Adrenal gland (tissue), 12 donors: ENCODE results near the gene IKZF5. TPM values are rescaled to one million over a fixed set of nuclear protein-coding genes. Genes with fewer than 3 reads are reported as not detected.

Source experiments
- DNase-seq, 7 donors: peaks; one replicate each; pipeline ENCODE4 v3.0.0-alpha.2; 2019 to 2020
- H3K27ac ChIP-seq, 5 donors: fragments of 200-600 bp; sonication (generic) in 4 of 5; 1 replicate in 3 of 5; 2 replicates in 2 of 5; pipeline versions ENCODE4 v1.5.1 to v1.8.0; 2016 to 2020; ENCODE audit warnings: mild to moderate bottlenecking in 1 of 5
- H3K27me3 ChIP-seq: fragments of 200-600 bp; 2 replicates; pipeline ENCODE4 v1.8.0; 2021
- H3K36me3 ChIP-seq, 2 donors: fragments of 200-600 bp; replicated peaks in 1 of 2; 1 replicate in 1 of 2; 2 replicates in 1 of 2; pipeline versions ENCODE4 v1.5.1 to v1.8.0; 2018 to 2022
- H3K4me1 ChIP-seq, 2 donors: fragments of 200-600 bp; replicated peaks in 1 of 2; 1 replicate in 1 of 2; 2 replicates in 1 of 2; pipeline versions ENCODE4 v1.5.1 to v1.8.0; 2018 to 2021
- H3K4me3 ChIP-seq, 4 donors: fragments of 200-600 bp; sonication (generic) in 3 of 4; one replicate each; pipeline ENCODE4 v1.5.1; 2016 to 2018
- H3K9me3 ChIP-seq, 3 donors: fragments of 200-600 bp; sonication (generic) in 1 of 3; replicated peaks in 1 of 3; 1 replicate in 2 of 3; 2 replicates in 1 of 3; pipeline versions ENCODE4 v1.5.1 to v1.8.0; 2016 to 2021
- POLR2A ChIP-seq, 2 donors: fragments of 450-650 bp; IDR thresholded peaks; one replicate each; pipeline ENCODE4 v1.6.1; 2017; ENCODE audit warnings: antibody characterized with exemption in 2 of 2, mild to moderate bottlenecking in 2 of 2, moderate library complexity in 1 of 2
- WGBS, 4 donors: extraction: QIAGEN DNeasy Blood & Tissue Kit in 2 of 4; methylation state at CpG; one replicate each; pipeline versions ENCODE4 v1.1.5 to v1.1.7; 2013 to 2017; 5-methylcytosine and 5-hydroxymethylcytosine counted together
- intact Hi-C, 2 donors: fragments of 100-400 bp; cut with DNase I; formaldehyde crosslinking; loops; one replicate each; pipeline versions ENCODE4 v1.14.1 to v1.15.0; 2022 to 2023
- polyA plus RNA-seq, 3 donors: library from polyadenylated mRNA; stranded (reverse); fragments of 200-250 nt in 2 of 3; fragments of 350-450 nt in 1 of 3; fragmentation: Illumina TruSeq in 1 of 3; extraction: RNeasy Lipid Tissue Mini Kit (QIAGEN cat#74804) in 1 of 3; gene quantifications; one replicate each; pipeline ENCODE4 v1.2.3, GENCODE V29; 2013 to 2014
- total RNA-seq, 9 donors: library from RNA; depleted of rRNA in 4 of 9; stranded (reverse); fragments of >200 nt in 4 of 9; fragments of 120-200 nt in 1 of 9; fragmentation: NEBNext Ultra II Directional in 1 of 9; extraction: Animal tissue kit (Norgen Biotek cat#: 25700) in 1 of 9; gene quantifications; one replicate each; pipeline versions ENCODE4 v1.1.0 to v1.2.4, GENCODE V29; 2013 to 2023
- TF ChIP-seq, protein P1 (sequence below), 6 experiments: fragments of 450-650 bp in 4 of 6; fragments of 200-600 bp in 2 of 6; sonication (generic) in 1 of 6; IDR thresholded peaks; 1 replicate in 5 of 6; 2 replicates in 1 of 6; pipeline versions ENCODE4 v1.5.1 to v1.8.0; 2016 to 2021; ENCODE audit warnings: antibody characterized with exemption in 6 of 6, mild to moderate bottlenecking in 2 of 6, moderate library complexity in 1 of 6
- donor health status: healthy with polysubstance abuse.
- donor health status: Bipolar disorder and iron deficiency.
- donor health status: DM: yes; HTN: yes; CAD: no.
- donor health status: DM: no; HTN: no; CAD: no.
- donor health status: DM: no; HTN: no; CAD: no.
- donor health status: DM: yes; HTN: yes; CAD: no.

The IKZF5 gene
- total and polyA plus RNA-seq, 12 donors, result 3.3 to 20.0 (median 12.0) TPM

DNA sequence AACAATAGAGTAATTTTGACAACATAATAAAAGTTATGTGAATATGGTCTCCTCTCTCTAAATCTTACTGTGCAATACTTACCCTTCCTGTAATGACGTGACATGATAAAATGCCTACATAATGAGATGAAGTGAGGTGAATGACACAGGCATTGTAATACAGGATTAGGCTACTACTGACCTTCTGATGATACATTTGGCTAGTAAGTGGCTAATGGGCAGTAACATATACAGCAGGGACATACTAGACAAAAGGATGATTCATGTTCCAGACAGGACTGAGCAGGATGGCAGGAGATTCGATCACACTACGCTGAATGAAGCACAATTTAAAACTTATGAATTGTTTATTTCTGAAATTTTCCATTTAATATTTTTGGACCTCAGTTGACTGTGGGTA, 59.3 kb downstream of the IKZF5 start:
- Histone ChIP-seq H3K36me3 (peaks cover 0 to 12% of the 10 kb centered on the region in 2 donors), H3K27ac (no peak overlapping the region), H3K4me1 (peaks cover 0 to 15% of the 10 kb centered on the region in 2 donors), H3K4me3 (no peak overlapping the region), H3K9me3 (no peaks in the 10 kb centered on the region), H3K27me3 (no peaks in the 10 kb centered on the region)
- no peak for DNase-seq
- intact Hi-C loops, result no loop called here
- WGBS, 4 donors, result 96 to 98% (median 97%) methylated on average over 3 of the region's 3 CpGs
- TF ChIP-seq, protein P1, sequence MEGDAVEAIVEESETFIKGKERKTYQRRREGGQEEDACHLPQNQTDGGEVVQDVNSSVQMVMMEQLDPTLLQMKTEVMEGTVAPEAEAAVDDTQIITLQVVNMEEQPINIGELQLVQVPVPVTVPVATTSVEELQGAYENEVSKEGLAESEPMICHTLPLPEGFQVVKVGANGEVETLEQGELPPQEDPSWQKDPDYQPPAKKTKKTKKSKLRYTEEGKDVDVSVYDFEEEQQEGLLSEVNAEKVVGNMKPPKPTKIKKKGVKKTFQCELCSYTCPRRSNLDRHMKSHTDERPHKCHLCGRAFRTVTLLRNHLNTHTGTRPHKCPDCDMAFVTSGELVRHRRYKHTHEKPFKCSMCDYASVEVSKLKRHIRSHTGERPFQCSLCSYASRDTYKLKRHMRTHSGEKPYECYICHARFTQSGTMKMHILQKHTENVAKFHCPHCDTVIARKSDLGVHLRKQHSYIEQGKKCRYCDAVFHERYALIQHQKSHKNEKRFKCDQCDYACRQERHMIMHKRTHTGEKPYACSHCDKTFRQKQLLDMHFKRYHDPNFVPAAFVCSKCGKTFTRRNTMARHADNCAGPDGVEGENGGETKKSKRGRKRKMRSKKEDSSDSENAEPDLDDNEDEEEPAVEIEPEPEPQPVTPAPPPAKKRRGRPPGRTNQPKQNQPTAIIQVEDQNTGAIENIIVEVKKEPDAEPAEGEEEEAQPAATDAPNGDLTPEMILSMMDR (IDR thresholded peaks at IDR 0.05), result no peak
- TF ChIP-seq POLR2A (IDR thresholded peaks at IDR 0.05), result no peak

Other genes starting within 250 kb of the IKZF5 start
- 1 to 10 TPM in 2 of 9 donors, under 1 TPM in 4, not detected in 3; 0.14 to 1.7 (median 0.51) TPM for gene CUZD1, start 162.9 kb downstream of the IKZF5 start, total RNA-seq
- 1 to 10 TPM in 2 of 3 donors, under 1 TPM in 1; 0.26 to 2.2 (median 1.5) TPM for gene CUZD1, start 162.9 kb downstream of the IKZF5 start, polyA plus RNA-seq
- gene FAM24B, start 129.2 kb downstream of the IKZF5 start, total RNA-seq, result 1 to 10 TPM in 6 of 9 donors, under 1 TPM in 2, not detected in 1; 0.77 to 4.1 (median 1.7) TPM
- 1 to 10 TPM; 2.0 to 4.0 (median 3.1) TPM for gene FAM24B, start 129.2 kb downstream of the IKZF5 start, polyA plus RNA-seq
- not detected for gene FAM24A, start 98.2 kb downstream of the IKZF5 start, total RNA-seq
- not detected for gene FAM24A, start 98.2 kb downstream of the IKZF5 start, polyA plus RNA-seq
- 10 to 100 TPM in 2 of 9 donors, 1 to 10 TPM in 7; 3.8 to 14.3 (median 6.2) TPM for gene C10orf88, start 54.6 kb downstream of the IKZF5 start, total RNA-seq
- 10 to 100 TPM in 1 of 3 donors, 1 to 10 TPM in 2; 5.0 to 10.7 (median 9.1) TPM for gene C10orf88, start 54.6 kb downstream of the IKZF5 start, polyA plus RNA-seq
- gene PSTK, start 28.4 kb downstream of the IKZF5 start, total RNA-seq, result 1 to 10 TPM; 2.1 to 9.0 (median 4.8) TPM
- 1 to 10 TPM; 6.4 to 8.5 (median 7.1) TPM for gene PSTK, start 28.4 kb downstream of the IKZF5 start, polyA plus RNA-seq
- 10 to 100 TPM; 21.2 to 94.7 (median 37.7) TPM for gene ACADSB, start 211 bp upstream of the IKZF5 start, total RNA-seq
- gene ACADSB, start 211 bp upstream of the IKZF5 start, polyA plus RNA-seq, result 10 to 100 TPM in 1 of 3 donors, 1 to 10 TPM in 2; 8.3 to 79.4 (median 9.0) TPM
- 1 to 10 TPM in 1 of 9 donors, not detected in 8; 1.1 TPM for gene HMX3, start 127.2 kb upstream of the IKZF5 start, total RNA-seq
- gene HMX3, start 127.2 kb upstream of the IKZF5 start, polyA plus RNA-seq, result not detected
- not detected for gene HMX2, start 139.3 kb upstream of the IKZF5 start, total RNA-seq
- not detected for gene HMX2, start 139.3 kb upstream of the IKZF5 start, polyA plus RNA-seq
- 100 to 1,000 TPM in 5 of 9 donors, 10 to 100 TPM in 4; 73.9 to 149 (median 126) TPM for gene BUB3, start 145.6 kb upstream of the IKZF5 start, total RNA-seq
- 100 to 1,000 TPM in 1 of 3 donors, 10 to 100 TPM in 2; 23.8 to 167 (median 28.2) TPM for gene BUB3, start 145.6 kb upstream of the IKZF5 start, polyA plus RNA-seq